DMS79 (cell line): Measurements from ENCODE around the gene PPP2R3A.
A peak's percentile ranks its signal among the peaks of the same experiment; 100 is the strongest.
"Not testable (repeated sequence)": the region's sequence is repeated elsewhere in the genome, so short reads cannot be mapped to it uniquely, and the experiment has no call there.

ENCODE experiments used
- DNase-seq: peaks from one replicate; lab custom pipeline; 2025; lab: John Stamatoyannopoulos, UW

Gene PPP2R3A

DNA sequence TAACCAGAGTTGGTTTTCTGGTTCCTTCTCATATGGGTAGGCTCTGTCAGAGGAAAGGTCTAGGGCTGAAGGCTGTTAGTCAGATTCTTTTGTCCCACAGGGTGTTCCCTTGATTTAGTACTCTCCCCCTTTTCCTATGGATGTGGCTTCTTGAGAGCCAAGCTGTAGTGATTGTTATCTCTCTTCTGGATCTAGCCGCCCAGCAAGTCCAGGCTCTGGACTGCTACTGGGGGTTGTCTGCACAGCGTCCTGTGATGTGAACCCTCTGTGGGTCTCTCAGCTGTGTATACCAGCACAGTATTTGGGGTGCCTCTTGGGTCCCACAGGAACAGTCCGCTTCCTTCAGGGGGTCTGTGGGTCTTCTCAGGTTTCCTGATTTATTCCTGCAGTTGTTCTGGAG, 70.8 kb downstream of the PPP2R3A start:
- no peak for DNase-seq

- DNase-seq: no peak
Observed at GRCh38 chr3:136038668-136039067, 73.1 kb downstream of the PPP2R3A start.

GRCh38 chr3:136042608-136043221, 77.2 kb downstream of the PPP2R3A start:
- DNase-seq: peak; percentile 17

DNA sequence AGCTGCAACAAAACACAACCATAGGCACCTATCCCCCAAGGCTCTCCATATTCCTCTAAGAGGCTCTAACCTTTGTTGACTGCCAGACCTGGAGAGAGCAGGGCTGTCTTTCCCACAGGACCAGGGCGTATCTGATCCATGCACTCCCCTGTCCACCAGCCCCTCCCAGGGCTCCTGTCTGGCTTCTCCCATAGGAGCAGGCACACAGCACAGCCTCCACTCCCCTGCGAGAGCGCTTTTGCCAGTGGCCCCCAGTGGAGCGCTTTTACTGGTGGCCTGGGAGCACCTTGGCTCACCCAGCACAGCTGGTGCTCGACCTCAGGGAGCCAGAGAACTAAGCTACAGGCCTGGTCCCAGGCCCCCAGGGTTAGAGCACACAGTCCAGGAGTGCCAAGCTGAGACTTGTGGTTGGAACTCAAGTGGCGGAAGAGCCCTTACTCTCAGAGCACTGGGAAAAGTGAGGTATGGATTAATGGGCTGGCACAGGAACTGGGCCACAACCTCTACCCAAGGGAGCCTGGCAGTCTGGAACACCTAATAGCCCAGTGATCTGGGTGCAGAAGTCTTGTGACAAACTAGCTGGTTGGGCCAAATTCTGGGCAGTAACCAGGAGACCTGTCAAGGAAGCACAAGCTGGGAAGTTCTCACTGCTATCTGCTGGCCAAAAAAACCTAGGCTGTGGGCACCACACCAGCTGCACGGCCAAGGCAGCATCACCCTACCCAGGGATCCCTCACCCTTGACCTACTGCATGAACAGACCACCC, 79.6 kb downstream of the PPP2R3A start:
- DNase-seq: no peak

DNA sequence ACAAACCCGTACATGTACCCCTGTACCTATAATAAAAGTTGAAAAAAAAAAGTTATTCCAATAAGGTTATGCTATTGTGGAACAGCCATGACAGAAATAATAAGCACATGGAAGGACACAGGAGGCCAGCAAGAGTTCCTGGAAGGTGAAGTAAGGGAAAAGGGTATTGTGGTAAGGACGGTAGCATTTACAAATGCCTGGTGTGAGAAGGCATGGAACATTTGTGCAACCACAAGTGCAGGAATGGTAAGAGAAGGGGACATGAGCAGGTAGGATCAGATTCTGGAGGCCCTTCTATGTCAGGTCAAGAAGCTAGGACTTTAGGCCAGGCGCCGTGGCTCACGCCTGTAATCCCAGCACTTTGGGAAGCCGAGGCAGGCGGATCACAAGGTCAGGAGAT, 82.5 kb downstream of the PPP2R3A start:
- no peak for DNase-seq

DNA sequence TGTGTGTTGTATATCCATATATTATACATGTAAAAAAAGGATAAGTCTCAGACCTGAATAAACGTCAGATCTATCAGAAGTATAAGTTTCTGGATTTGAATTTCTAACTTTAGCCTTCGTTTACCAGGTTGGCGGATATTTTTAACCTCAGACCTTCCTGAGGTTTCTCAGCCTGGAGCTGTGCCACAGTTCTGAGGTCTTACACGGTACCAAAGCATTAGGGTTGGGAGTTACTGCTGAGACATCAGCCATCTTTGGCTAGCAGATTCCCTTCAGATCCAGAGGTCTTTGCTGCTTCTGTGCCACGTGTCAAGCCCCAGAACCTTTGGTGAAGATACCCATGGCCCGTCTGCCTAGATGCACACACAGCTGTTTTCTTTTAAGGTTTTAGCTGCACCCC, 84.7 kb downstream of the PPP2R3A start:
- no peak for DNase-seq

DNA sequence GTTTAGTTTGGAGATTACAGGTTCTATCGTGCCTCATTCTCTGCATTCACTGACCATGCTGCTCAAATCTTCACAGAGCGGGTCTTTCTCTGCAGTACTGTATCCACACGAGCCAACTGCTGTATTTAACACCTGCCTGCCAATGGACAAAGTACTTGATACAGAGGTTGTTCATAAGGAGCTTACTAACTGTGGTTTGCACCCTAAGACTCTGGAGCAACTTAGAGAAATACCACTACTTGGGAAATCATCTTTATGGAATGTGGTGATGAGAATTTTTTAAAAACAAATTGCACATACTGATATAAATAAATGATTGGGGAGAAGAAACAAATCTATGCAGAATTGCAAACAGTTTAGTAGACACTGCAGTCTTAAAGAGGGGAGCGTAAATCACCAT, 90.0 kb downstream of the PPP2R3A start:
- DNase-seq: no peak

DNA sequence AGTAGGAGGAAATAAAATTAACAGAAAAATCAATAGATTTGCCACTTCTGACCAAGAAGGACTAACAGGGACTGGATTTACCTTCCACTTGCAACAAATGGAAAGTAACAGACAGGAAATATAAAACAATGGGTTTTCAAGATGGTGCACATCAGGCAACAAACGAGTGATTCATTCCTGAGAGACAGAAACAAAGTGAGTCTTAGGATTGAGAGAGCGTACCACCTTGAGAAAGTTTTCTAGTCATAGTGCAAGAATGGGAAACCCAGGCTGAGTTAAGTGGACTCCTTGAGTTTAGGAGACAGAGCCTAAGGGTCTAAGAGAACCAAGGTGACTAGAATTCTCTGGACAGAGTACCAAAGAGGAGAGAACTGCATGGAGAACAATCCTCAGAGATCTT, 101.7 kb downstream of the PPP2R3A start:
- DNase-seq: no peak

- no peak for DNase-seq
Observed at GRCh38 chr3:136068708-136069107, 103.2 kb downstream of the PPP2R3A start.

DNA sequence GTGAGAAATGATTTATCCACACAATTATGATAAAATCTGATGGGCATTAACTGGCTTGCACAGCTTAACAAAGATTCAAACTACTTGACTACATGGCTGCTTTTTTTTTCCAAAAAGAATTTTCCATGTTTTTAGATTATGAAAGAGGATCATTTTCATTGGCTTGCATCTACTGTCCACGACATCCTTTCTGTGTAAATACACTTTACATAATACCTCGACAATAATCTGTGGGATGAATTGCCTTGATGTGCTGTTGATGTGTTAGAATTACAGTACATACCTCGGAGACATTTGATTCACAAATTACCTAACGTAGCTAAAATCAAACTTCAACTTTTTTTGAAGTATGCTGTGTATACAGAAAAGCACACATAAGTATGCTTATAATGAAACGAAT, 104.4 kb downstream of the PPP2R3A start:
- DNase-seq: no peak

DNA sequence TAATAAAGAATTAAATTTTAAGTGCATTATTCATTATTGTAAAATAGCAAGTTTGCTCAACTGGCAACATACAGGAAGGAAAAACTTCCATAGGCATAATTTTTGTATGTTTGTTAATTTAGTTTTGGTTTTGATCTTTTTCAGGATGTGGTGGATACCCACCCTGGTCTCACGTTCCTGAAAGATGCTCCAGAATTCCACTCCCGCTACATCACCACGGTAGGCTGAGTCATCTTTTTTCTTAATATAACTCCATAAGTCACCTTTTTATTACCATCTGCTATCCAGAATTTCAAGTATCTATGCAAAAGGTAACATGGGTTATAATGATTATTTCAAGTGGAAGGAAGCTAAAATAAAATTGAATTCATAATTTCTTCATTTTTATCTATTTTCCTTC, 104.8 kb downstream of the PPP2R3A start:
- DNase-seq: no peak

DNA sequence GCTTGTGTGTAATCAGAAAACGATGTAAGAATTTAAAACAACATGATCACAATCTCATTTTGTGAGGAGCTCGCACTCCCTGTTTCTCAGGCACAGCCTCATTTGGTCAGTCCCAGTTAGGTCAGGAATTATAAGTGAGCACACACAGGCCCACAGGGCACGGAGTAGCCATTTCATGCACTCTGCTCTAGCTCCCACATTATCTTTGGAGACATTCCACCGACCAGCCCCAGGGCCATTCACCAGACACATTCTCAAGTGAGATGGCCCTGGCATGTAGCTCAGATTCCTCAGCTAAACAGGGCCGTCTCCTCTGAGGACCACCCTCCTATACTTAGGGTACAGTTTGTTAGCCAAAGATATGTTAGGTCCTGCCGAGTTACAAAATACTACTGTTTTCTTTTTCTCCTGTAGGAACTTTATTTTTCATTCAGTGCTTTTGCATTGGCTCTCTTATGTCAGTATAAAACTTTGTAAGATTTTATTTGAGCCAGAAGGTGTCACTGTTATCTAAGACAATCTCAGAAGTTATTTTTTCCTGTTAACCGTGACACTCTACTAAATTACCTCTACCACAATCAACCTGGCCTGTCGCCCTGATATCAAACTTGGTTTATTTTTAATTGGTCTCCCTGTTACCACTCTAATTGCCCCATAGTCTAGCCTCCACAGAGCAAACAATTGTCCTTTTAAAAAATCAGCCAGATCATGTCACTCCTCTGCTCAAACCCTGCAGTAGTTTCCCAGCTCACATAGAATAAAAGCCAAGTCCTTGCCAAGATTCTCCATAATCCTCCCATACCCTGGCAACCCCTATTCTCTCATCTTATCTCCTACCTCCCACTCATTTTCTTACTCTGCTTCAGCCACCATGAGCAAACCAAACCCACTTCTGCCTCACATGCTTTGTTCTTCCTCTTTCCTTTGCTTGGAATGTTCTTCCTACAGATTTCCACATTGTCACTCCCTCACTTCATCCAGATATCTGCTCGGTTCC, 105.7 kb downstream of the PPP2R3A start:
- DNase-seq: peak; percentile 3

- DNase-seq: no peak
Observed at GRCh38 chr3:136074546-136075170, 109.1 kb downstream of the PPP2R3A start.

DNA sequence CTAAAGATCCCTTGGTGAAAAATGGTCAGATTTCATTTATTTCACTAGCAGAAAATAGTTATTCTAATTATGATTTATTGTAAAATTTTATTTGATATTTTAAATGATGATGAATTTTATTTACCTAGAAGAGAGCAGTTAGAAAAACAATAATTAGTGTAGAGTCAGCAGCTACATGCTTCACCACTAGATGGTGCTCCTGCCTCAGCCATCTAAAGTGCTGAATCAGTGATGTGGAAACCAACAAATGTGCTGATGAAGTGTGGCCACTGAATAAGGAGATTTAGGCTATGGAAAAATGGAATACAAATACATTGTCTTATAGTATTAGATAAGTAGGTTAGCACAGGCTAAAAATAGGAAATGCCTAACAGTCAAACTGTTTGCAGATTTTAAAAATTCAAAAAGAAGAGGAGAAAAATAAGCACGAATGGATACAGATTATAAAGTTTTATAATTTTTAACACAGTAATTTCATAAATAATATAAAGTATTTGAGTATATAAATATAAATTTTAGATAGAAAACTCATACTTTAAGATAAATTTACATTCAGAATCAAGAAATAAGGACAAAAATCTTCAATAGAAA, 109.8 kb downstream of the PPP2R3A start:
- peak; percentile 50 for DNase-seq

- no peak for DNase-seq
Observed at GRCh38 chr3:136075811-136076210, 110.3 kb downstream of the PPP2R3A start.

DNA sequence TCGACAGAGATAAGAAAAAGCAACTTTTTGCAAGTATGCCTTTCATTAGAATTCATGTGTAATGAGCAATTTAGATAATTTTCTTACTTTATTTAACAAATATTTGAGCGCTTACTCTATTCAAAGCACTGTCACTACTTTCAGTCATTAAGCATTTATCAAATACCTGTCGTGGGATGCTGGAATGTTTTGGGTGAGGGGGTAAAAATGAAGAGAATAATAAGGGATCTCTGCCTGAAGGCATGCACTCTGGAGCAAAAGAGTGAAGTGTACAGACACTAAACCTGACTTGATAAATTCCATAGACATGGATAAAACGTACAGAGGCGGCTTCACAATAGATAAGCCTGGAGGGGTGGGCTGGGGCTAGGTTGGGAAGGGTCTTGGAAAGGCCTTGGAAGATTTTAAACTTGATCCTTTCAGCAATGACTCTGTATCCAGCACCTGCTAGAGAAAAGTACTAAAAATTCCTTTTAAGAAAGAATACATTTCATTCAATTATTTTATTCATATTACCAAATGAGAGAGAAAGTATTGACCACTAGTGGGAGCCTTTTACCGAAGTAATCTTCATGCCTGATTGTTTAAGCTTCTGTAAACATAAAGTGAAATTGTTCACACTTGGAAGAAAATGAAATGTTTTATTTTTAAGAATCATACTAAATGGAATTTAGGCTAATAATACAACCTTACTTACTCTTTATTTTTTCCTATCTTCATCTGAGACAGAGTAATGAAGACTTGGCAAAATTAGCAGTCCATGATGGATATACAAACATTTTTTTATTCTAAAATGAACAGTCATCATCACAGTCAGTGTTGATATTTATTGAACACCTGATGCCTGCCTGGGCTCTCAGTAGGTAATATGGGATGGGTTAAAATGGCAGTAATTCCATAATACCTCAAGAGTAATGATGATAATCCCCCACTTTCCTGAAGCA, 113.2 kb downstream of the PPP2R3A start:
- DNase-seq: no peak

DNA sequence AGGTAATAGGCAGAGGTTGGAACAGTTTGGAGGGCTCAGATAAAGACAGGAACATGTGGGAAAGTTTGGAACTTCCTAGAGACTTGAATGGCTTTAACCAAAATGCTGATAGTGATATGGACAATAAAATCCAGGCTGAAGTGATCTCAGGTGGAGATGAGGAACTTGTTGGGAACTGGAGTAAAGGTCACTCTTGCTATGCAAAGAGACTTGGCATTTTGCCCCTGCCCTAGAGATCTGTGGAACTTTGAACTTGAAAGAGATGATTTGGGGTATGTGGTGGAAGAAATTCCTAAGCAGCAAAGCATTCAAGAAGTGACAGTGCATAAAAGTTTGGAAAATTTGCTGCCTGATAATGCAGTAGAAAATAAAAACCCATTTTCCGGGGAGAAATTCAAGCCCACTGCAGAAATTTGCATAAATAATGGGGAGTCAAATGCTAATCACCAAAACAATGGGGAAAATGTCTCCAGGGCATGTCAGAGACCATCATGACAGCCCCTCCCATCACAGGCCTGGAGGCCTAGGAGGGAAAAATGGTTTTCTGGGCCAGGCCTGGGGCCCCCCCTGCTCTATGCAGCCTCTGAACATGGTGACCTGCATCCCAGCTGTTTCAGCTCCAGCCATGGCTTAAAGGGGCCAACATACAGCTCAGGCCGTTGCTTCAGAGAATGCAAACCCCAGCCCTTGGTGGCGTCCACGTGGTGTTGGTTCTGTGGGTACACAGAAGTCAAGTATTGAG, 118.3 kb downstream of the PPP2R3A start:
- not testable (repeated sequence) for DNase-seq

- not testable (repeated sequence) for DNase-seq
Observed at GRCh38 chr3:136085067-136085466, 119.5 kb downstream of the PPP2R3A start.

- no peak for DNase-seq
Observed at GRCh38 chr3:136093771-136094170, 128.2 kb downstream of the PPP2R3A start.

- DNase-seq: no peak
Observed at GRCh38 chr3:136105044-136105443, 139.5 kb downstream of the PPP2R3A start.
